ENCODE measurements around the gene TNNT3. TPM values are rescaled to one million over a fixed set of nuclear protein-coding genes. Genes with fewer than 3 reads are reported as not detected.

TNNT3 gene
- total RNA-seq, 1 donor from 2014 or later, result 10.1 TPM

DNA sequence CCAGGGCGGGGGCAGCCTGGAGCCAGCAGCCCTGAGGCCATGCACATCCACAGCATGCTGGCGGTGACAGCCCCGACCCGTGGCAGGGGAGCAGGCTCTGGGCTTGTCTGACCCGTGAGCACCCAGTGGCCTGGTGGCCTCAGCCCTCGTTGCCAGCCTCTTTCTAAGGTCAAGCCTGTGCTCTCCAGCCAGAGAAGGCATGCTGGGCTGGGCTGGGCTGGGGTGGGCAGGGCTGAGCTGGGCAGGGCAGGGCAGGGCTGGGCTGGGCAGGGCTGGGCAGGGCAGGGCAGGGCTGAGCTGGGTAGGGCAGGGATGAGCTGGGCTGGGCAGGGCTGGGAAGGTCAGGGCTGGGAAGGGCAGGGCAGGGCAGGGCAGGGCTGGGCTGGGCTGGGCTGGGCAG, 67.5 kb downstream of the TNNT3 start:
- no peaks in the 10 kb centered on the region for H3K4me1 ChIP-seq
- no peak overlapping the region for H3K27ac ChIP-seq
- H3K4me3 ChIP-seq, result no peak overlapping the region
- no peaks in the 10 kb centered on the region for H3K27me3 ChIP-seq
- no peaks in the 10 kb centered on the region for H3K36me3 ChIP-seq
- DNase-seq (ENCODE audit: low spot score in 2 of 2), result no peak
- no peaks in the 10 kb centered on the region for H3K9me3 ChIP-seq
- intact Hi-C loops (cut with DNase I), result no loop called here
- TF ChIP-seq, protein P1, sequence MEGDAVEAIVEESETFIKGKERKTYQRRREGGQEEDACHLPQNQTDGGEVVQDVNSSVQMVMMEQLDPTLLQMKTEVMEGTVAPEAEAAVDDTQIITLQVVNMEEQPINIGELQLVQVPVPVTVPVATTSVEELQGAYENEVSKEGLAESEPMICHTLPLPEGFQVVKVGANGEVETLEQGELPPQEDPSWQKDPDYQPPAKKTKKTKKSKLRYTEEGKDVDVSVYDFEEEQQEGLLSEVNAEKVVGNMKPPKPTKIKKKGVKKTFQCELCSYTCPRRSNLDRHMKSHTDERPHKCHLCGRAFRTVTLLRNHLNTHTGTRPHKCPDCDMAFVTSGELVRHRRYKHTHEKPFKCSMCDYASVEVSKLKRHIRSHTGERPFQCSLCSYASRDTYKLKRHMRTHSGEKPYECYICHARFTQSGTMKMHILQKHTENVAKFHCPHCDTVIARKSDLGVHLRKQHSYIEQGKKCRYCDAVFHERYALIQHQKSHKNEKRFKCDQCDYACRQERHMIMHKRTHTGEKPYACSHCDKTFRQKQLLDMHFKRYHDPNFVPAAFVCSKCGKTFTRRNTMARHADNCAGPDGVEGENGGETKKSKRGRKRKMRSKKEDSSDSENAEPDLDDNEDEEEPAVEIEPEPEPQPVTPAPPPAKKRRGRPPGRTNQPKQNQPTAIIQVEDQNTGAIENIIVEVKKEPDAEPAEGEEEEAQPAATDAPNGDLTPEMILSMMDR (IDR thresholded peaks at IDR 0.05), result no peak

DNA sequence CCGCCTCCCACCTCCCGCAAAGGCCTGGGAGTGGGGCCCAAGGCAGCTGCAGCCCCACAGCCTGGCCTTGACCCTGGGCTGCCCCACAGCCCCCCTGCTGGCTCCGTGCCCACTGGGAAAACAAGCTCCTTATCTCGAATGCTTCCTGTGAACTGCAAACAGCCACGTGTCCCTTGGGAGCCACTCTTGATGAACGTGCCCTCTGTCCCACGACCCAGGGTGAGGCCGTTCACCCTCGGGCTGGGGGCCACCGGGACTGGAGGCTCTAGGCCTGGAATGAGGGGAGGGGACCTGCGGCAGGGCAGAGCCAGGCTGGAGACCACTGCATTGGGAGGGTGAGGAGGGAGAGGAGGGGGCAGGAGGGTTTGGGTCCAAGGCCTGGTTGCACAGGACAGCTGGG, 68.7 kb downstream of the TNNT3 start:
- TF ChIP-seq, protein P1 (IDR thresholded peaks at IDR 0.05), result no peak
- Histone ChIP-seq H3K9me3 (no peaks in the 10 kb centered on the region), H3K27me3 (no peaks in the 10 kb centered on the region), H3K36me3 (no peaks in the 10 kb centered on the region), H3K27ac (no peak overlapping the region), H3K4me1 (no peaks in the 10 kb centered on the region), H3K4me3 (no peak overlapping the region)
- intact Hi-C loops (cut with DNase I), result no loop called here
- no peak for DNase-seq (ENCODE audit: low spot score in 2 of 2)

Other genes starting within 250 kb of the TNNT3 start
- gene KRTAP5-6, start 222.5 kb upstream of the TNNT3 start, total RNA-seq, result not detected
- gene IFITM10, start 169.1 kb upstream of the TNNT3 start, total RNA-seq, result 2.9 TPM
- 777 TPM for gene CTSD, start 155.8 kb upstream of the TNNT3 start, total RNA-seq
- gene SYT8, start 84.7 kb upstream of the TNNT3 start, total RNA-seq, result not detected
- gene TNNI2, start 80.7 kb upstream of the TNNT3 start, total RNA-seq, result not detected
- gene LSP1, start 66.6 kb upstream of the TNNT3 start, total RNA-seq, result 41.9 TPM
- not detected for gene PRR33, start 27.8 kb upstream of the TNNT3 start, total RNA-seq
- 117 TPM for gene MRPL23, start 27.6 kb downstream of the TNNT3 start, total RNA-seq
- gene H19, start 78.1 kb downstream of the TNNT3 start, total RNA-seq, result 539 TPM
- gene IGF2, start 219.7 kb downstream of the TNNT3 start, total RNA-seq, result 124 TPM
- not detected for gene INS, start 241.5 kb downstream of the TNNT3 start, total RNA-seq